Measurements from ENCODE around the gene BBOX1. TPM values are rescaled to one million over a fixed set of nuclear protein-coding genes. Genes with fewer than 3 reads are reported as not detected.
"Not testable (repeated sequence)": the region's sequence is repeated elsewhere in the genome, so short reads cannot be mapped to it uniquely, and the experiment has no call there.

BBOX1 gene
- total and polyA plus RNA-seq, 7 donors, result 0.07 to 0.79 (median 0.10) TPM; not detected in 4

DNA sequence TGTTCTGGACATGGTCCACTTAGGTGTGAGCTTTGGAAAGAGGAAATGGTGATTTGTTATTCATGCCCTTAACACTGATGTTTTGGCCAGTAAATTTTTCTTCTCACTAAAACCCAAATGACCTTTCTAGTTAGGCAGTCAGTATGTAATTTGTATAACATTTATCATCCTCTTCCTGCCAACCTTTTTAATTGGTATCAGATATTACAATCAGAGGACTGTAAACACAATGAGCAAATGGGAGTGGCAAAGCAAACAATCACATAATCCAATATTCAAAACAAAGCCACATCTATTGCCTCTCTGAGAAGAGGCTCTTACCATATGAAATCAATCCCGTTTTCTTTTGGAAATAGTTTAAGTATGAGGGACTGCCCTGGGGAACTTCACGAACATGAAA is 49.1 kb downstream of the BBOX1 start:
- no peaks in the 10 kb centered on the region for H3K9me3 ChIP-seq
- DNase-seq (no peak), ATAC-seq (no peak)
- no peaks in the 10 kb centered on the region for H3K4me1 ChIP-seq
- no peak for TF ChIP-seq CTCF (IDR thresholded peaks at IDR 0.05)
- WGBS, 3 donors, result 83 to 91% (median 88%) methylated on average over 2 of the region's 2 CpGs
- intact Hi-C loops (cut with DNase I), result no loop called here
- no peak overlapping the region for H3K4me3 ChIP-seq
- no peaks in the 10 kb centered on the region for H3K36me3 ChIP-seq (ENCODE audit: insufficient read depth in 1 of 2, low read depth in 1 of 2)
- H3K27me3 ChIP-seq (ENCODE audit: insufficient read depth in 3 of 3, low read length in 2 of 3), result no peaks in the 10 kb centered on the region
- H3K27ac ChIP-seq, result no peak overlapping the region

GRCh38 chr11:27090357-27090948 is 49.8 kb downstream of the BBOX1 start:
- H3K36me3 ChIP-seq (ENCODE audit: insufficient read depth in 1 of 2, low read depth in 1 of 2); DNase-seq; H3K4me3 ChIP-seq; H3K4me1 ChIP-seq; H3K27ac ChIP-seq; ATAC-seq; intact Hi-C loops (cut with DNase I); H3K9me3 ChIP-seq; H3K27me3 ChIP-seq (ENCODE audit: insufficient read depth in 3 of 3, low read length in 2 of 3): not testable (repeated sequence)
- 75 to 83% (median 79%) methylated on average over 5 of the region's 5 CpGs for WGBS, 3 donors

DNA sequence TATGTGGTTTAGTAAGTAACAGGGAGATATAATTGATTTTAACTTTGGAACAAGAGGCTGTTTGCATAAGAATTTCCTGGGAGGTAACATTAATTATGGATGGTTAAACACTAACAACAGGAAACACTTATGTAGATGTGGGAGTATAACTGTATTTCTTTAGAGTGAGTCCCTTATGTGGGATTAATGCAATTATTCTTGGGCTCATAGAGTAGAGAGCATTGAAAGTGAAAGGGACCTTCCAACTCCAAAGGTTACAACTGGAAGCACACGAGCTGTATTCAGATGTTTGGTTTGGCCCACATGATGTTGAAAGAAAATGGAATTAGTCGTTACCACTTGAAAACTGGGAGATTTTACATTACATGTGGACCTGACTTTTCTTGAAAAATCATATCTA is 53.5 kb downstream of the BBOX1 start:
- Histone ChIP-seq H3K9me3 (no peaks in the 10 kb centered on the region), H3K36me3 (ENCODE audit: insufficient read depth in 1 of 2, low read depth in 1 of 2) (no peaks in the 10 kb centered on the region), H3K4me3 (no peak overlapping the region), H3K4me1 (no peaks in the 10 kb centered on the region), H3K27me3 (ENCODE audit: insufficient read depth in 3 of 3, low read length in 2 of 3) (no peaks in the 10 kb centered on the region), H3K27ac (no peak overlapping the region)
- intact Hi-C loops (cut with DNase I), result no loop called here
- TF ChIP-seq CTCF (IDR thresholded peaks at IDR 0.05), result no peak
- ATAC-seq (no peak), DNase-seq (no peak)
- WGBS, 3 donors, result 41 to 57% (median 53%) methylated on average over 2 of the region's 2 CpGs

- H3K4me3 ChIP-seq, result no peak overlapping the region
- no peaks in the 10 kb centered on the region for H3K36me3 ChIP-seq (ENCODE audit: insufficient read depth in 1 of 2, low read depth in 1 of 2)
- DNase-seq, result no peak
- H3K27ac ChIP-seq, result no peak overlapping the region
- peak in 1 of 4 donors; percentile 36 for ATAC-seq
- H3K4me1 ChIP-seq, result no peaks in the 10 kb centered on the region
- WGBS, 3 donors, result 35 to 45% (median 41%) methylated on average over 2 of the region's 2 CpGs
- TF ChIP-seq CTCF (IDR thresholded peaks at IDR 0.05), result no peak
- intact Hi-C loops (cut with DNase I), result no loop called here
- H3K9me3 ChIP-seq, result no peaks in the 10 kb centered on the region
- H3K27me3 ChIP-seq (ENCODE audit: insufficient read depth in 3 of 3, low read length in 2 of 3), result no peaks in the 10 kb centered on the region
Measured at GRCh38 chr11:27095059-27095458, 54.4 kb downstream of the BBOX1 start.

- no peaks in the 10 kb centered on the region for H3K4me1 ChIP-seq
- no peaks in the 10 kb centered on the region for H3K36me3 ChIP-seq (ENCODE audit: insufficient read depth in 1 of 2, low read depth in 1 of 2)
- H3K27me3 ChIP-seq (ENCODE audit: insufficient read depth in 3 of 3, low read length in 2 of 3), result no peaks in the 10 kb centered on the region
- H3K9me3 ChIP-seq, result no peaks in the 10 kb centered on the region
- 28 to 39% (median 29%) methylated on average over 1 of the region's 1 CpG for WGBS, 3 donors
- H3K4me3 ChIP-seq, result no peak overlapping the region
- no peak for ATAC-seq
- H3K27ac ChIP-seq, result no peak overlapping the region
- TF ChIP-seq CTCF (IDR thresholded peaks at IDR 0.05), result no peak
- intact Hi-C loops (cut with DNase I), result no loop called here
- no peak for DNase-seq
Measured at GRCh38 chr11:27095887-27096286, 55.3 kb downstream of the BBOX1 start.

Data from psoas muscle (tissue), 8 donors.